ENCODE results near the gene IL10RB. TPM values are rescaled to one million over a fixed set of nuclear protein-coding genes. Genes with fewer than 3 reads are reported as not detected.

The IL10RB gene
- total RNA-seq, 4 donors from 2014 or later = 19.8 to 83.8 (median 35.1) TPM

GRCh38 chr21:33237486-33237885, 28.7 kb upstream of the IL10RB start:
- TF ChIP-seq CTCF (IDR thresholded peaks at IDR 0.05; ENCODE audit: low read depth) = no peak

- no peak for TF ChIP-seq CTCF (IDR thresholded peaks at IDR 0.05; ENCODE audit: low read depth)
Measured at GRCh38 chr21:33238146-33238545, 28.0 kb upstream of the IL10RB start.

GRCh38 chr21:33238565-33239255, 27.5 kb upstream of the IL10RB start:
- TF ChIP-seq CTCF (IDR thresholded peaks at IDR 0.05; ENCODE audit: low read depth) = no peak

GRCh38 chr21:33240404-33240803, 25.8 kb upstream of the IL10RB start:
- TF ChIP-seq CTCF (IDR thresholded peaks at IDR 0.05; ENCODE audit: low read depth) = no peak

GRCh38 chr21:33241846-33242245, 24.3 kb upstream of the IL10RB start:
- TF ChIP-seq CTCF (IDR thresholded peaks at IDR 0.05; ENCODE audit: low read depth) = no peak

- no peak for TF ChIP-seq CTCF (IDR thresholded peaks at IDR 0.05; ENCODE audit: low read depth)
Measured at GRCh38 chr21:33244082-33244778, 21.9 kb upstream of the IL10RB start.

GRCh38 chr21:33244779-33245105, 21.4 kb upstream of the IL10RB start:
- TF ChIP-seq CTCF (IDR thresholded peaks at IDR 0.05; ENCODE audit: low read depth) = no peak

All from subcutaneous adipose tissue (tissue), 4 donors.